ENCODE measurements around the gene NSF. TPM values are rescaled to one million over a fixed set of nuclear protein-coding genes. Genes with fewer than 3 reads are reported as not detected.

NSF gene
- total RNA-seq, 2 donors from 2014 or later = 29.7 to 41.0 TPM

GRCh38 chr17:46771561-46772474 lies 181.3 kb downstream of the NSF start:
- Mint-ChIP-seq H3K36me3 (ENCODE audit: low read depth) (peaks cover 19% of the 10 kb centered on the region), H3K4me3 (peak overlapping the region; percentile 62), H3K27ac (peak overlapping the region; percentile 96), H3K27me3 (ENCODE audit: insufficient read depth) (peaks cover 15% of the 10 kb centered on the region), H3K9me3 (no peaks in the 10 kb centered on the region), H3K4me1 (peaks cover 24% of the 10 kb centered on the region)
- H3K9me3 ChIP-seq (ENCODE audit: control insufficient read depth, low read length) = no peaks in the 10 kb centered on the region
- peak overlapping the region; percentile 94 for H3K27ac ChIP-seq (ENCODE audit: low read depth, low read length)
- peak overlapping the region; percentile 80 for H3K4me3 ChIP-seq (ENCODE audit: low read length)
- peaks cover 7% of the 10 kb centered on the region for H3K36me3 ChIP-seq (ENCODE audit: control insufficient read depth, insufficient read depth, low read length)
- no peak for TF ChIP-seq CTCF (conservative IDR thresholded peaks at IDR 0.05)
- H3K27me3 ChIP-seq (ENCODE audit: control insufficient read depth, insufficient read depth, low read length, poor library complexity, severe bottlenecking) = no peaks in the 10 kb centered on the region
- 0% methylated on average over 16 to 135 of the region's 135 CpGs for WGBS, 2 experiments (ENCODE audit: insufficient coverage in 1 of 2, insufficient read length in 1 of 2)
- DNase-seq = peak; percentile 90
- H3K4me1 ChIP-seq (ENCODE audit: control insufficient read depth, insufficient read depth, low read length) = peaks cover 21% of the 10 kb centered on the region
- H3K9ac ChIP-seq (ENCODE audit: extremely low read depth, low read length, poor library complexity, severe bottlenecking) = peak overlapping the region; percentile 86

- Mint-ChIP-seq H3K36me3 (ENCODE audit: low read depth) (peaks cover 12% of the 10 kb centered on the region), H3K9me3 (no peaks in the 10 kb centered on the region), H3K27ac (peak overlapping the region; percentile 96), H3K4me3 (peak overlapping the region; percentile 62), H3K27me3 (ENCODE audit: insufficient read depth) (peaks cover 15% of the 10 kb centered on the region), H3K4me1 (peaks cover 18% of the 10 kb centered on the region)
- peaks cover 21% of the 10 kb centered on the region for H3K4me1 ChIP-seq (ENCODE audit: control insufficient read depth, insufficient read depth, low read length)
- peaks cover 6% of the 10 kb centered on the region for H3K36me3 ChIP-seq (ENCODE audit: control insufficient read depth, insufficient read depth, low read length)
- peak overlapping the region; percentile 86 for H3K9ac ChIP-seq (ENCODE audit: extremely low read depth, low read length, poor library complexity, severe bottlenecking)
- H3K9me3 ChIP-seq (ENCODE audit: control insufficient read depth, low read length) = no peaks in the 10 kb centered on the region
- H3K4me3 ChIP-seq (ENCODE audit: low read length) = peak overlapping the region; percentile 80
- peak; percentile 97 for DNase-seq
- H3K27me3 ChIP-seq (ENCODE audit: control insufficient read depth, insufficient read depth, low read length, poor library complexity, severe bottlenecking) = no peaks in the 10 kb centered on the region
- peak overlapping the region; percentile 93 for H3K27ac ChIP-seq (ENCODE audit: low read depth, low read length)
- 2 to 7% methylated on average over 4 to 16 of the region's 16 CpGs for WGBS, 2 experiments (ENCODE audit: insufficient coverage in 1 of 2, insufficient read length in 1 of 2)
- no peak for TF ChIP-seq CTCF (conservative IDR thresholded peaks at IDR 0.05)
These were observed 182.2 kb downstream of the NSF start for GRCh38 chr17:46772475-46773220.

DNA sequence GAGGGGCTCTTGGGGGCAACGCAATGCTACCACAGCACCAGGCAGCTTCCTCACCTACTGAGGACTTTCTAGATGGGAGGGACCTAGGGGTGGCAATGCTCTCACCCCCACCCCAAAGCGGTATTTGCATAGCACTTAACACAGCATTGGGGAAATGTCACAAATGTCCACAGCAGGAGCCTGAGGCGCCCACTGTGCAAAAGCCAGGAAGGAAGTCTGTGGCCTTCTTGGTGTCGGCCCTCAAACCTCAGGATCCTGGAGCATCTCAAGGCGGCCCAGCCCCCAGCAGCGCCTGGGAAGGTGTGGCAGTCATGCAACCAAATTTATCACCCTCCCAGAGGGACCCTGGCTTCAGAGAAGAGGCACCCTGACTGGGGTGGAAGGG lies 182.7 kb downstream of the NSF start:
- peak overlapping the region; percentile 62 for H3K4me3 Mint-ChIP-seq
- H3K27ac Mint-ChIP-seq = peak overlapping the region; percentile 96
- no peak overlapping the region for H3K9ac ChIP-seq (ENCODE audit: extremely low read depth, low read length, poor library complexity, severe bottlenecking)

More for the DNA sequence above, 182.7 kb downstream of the NSF start:
- TF ChIP-seq CTCF (conservative IDR thresholded peaks at IDR 0.05) = no peak
- Mint-ChIP-seq H3K27me3 (ENCODE audit: insufficient read depth) (peaks cover 19% of the 10 kb centered on the region), H3K4me1 (peaks cover 18% of the 10 kb centered on the region), H3K9me3 (no peaks in the 10 kb centered on the region), H3K36me3 (ENCODE audit: low read depth) (peaks cover 7% of the 10 kb centered on the region)
- peaks cover 6% of the 10 kb centered on the region for H3K36me3 ChIP-seq (ENCODE audit: control insufficient read depth, insufficient read depth, low read length)
- H3K27ac ChIP-seq (ENCODE audit: low read depth, low read length) = peak overlapping the region; percentile 93
- peak; percentile 92 for DNase-seq
- WGBS, 2 experiments (ENCODE audit: insufficient coverage in 1 of 2, insufficient read length in 1 of 2) = 53 to 55% methylated on average over 2 to 6 of the region's 6 CpGs
- H3K9me3 ChIP-seq (ENCODE audit: control insufficient read depth, low read length) = no peaks in the 10 kb centered on the region
- peaks cover 21% of the 10 kb centered on the region for H3K4me1 ChIP-seq (ENCODE audit: control insufficient read depth, insufficient read depth, low read length)
- no peaks in the 10 kb centered on the region for H3K27me3 ChIP-seq (ENCODE audit: control insufficient read depth, insufficient read depth, low read length, poor library complexity, severe bottlenecking)
- no peak overlapping the region for H3K4me3 ChIP-seq (ENCODE audit: low read length)

All from endodermal cell (in vitro differentiated cells).